GM19351 (cell line): ENCODE measurements around the gene MED31.
"Not testable (repeated sequence)": the region's sequence is repeated elsewhere in the genome, so short reads cannot be mapped to it uniquely, and the experiment has no call there.

Experiments
- ATAC-seq: cut with Tn5 transposase; IDR thresholded peaks from one replicate; pipeline ENCODE4 v1.9.1; 2021; ENCODE audit warnings: mild to moderate bottlenecking, moderate library complexity; ENCODE audit not compliant: unreplicated experiment

MED31 gene

GRCh38 chr17:6677158-6677831 is 25.9 kb upstream of the MED31 start:
- no peak for ATAC-seq

- ATAC-seq: no peak
Measured at GRCh38 chr17:6676802-6677157, 25.4 kb upstream of the MED31 start.

GRCh38 chr17:6675201-6675825 is 23.9 kb upstream of the MED31 start:
- no peak for ATAC-seq

GRCh38 chr17:6674586-6674985 is 23.2 kb upstream of the MED31 start:
- ATAC-seq: no peak

GRCh38 chr17:6671431-6671830 is 20.0 kb upstream of the MED31 start:
- ATAC-seq: no peak

GRCh38 chr17:6670999-6671398 is 19.6 kb upstream of the MED31 start:
- ATAC-seq: no peak

- no peak for ATAC-seq
Measured at GRCh38 chr17:6670571-6670970, 19.2 kb upstream of the MED31 start.

- no peak for ATAC-seq
Measured at GRCh38 chr17:6669479-6670212, 18.2 kb upstream of the MED31 start.

- ATAC-seq: no peak
Measured at GRCh38 chr17:6668727-6669425, 17.5 kb upstream of the MED31 start.

- ATAC-seq: no peak
Measured at GRCh38 chr17:6668219-6668618, 16.8 kb upstream of the MED31 start.

GRCh38 chr17:6667516-6667915 is 16.1 kb upstream of the MED31 start:
- ATAC-seq: no peak

- ATAC-seq: no peak
Measured at GRCh38 chr17:6666557-6666956, 15.2 kb upstream of the MED31 start.

- no peak for ATAC-seq
Measured at GRCh38 chr17:6666077-6666521, 14.7 kb upstream of the MED31 start.

- not testable (repeated sequence) for ATAC-seq
Measured at GRCh38 chr17:6663200-6663599, 11.8 kb upstream of the MED31 start.

GRCh38 chr17:6661464-6661848 is 10.1 kb upstream of the MED31 start:
- no peak for ATAC-seq

GRCh38 chr17:6660805-6661463 is 9.5 kb upstream of the MED31 start:
- ATAC-seq: peak; percentile 66

GRCh38 chr17:6660101-6660500 is 8.7 kb upstream of the MED31 start:
- ATAC-seq: no peak

GRCh38 chr17:6658411-6658810 is 7.0 kb upstream of the MED31 start:
- not testable (repeated sequence) for ATAC-seq

GRCh38 chr17:6657633-6658287 is 6.4 kb upstream of the MED31 start:
- ATAC-seq: no peak

- ATAC-seq: not testable (repeated sequence)
Measured at GRCh38 chr17:6656797-6657632, 5.6 kb upstream of the MED31 start.
